ENCODE results near the gene BFSP1.

BFSP1 gene

DNA sequence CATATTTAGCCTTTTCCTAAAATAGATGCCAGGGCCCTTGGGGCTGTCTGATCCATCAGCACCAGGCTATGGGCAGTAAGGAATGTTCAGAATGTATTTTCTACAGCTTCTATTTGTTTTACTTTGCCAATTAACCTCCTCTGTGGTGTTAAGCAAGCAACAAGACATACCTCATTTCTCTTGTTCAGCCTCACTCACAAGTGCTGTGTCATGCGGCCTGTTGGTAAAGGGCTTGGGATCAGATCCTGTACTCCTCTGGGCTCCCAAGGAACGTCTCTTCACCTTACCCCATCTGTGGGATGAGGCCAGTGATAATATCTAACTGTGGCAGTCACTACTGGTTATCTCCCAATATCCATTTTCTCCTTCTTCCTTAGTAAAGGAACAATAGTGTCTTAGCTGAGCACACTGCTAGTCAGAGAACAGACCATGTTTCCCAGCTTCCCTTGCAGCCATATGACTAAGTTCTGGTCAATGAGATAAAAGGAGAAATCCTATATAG is 31.7 kb upstream of the BFSP1 start:
- no peak for TF ChIP-seq CTCF (IDR thresholded peaks at IDR 0.05)

DNA sequence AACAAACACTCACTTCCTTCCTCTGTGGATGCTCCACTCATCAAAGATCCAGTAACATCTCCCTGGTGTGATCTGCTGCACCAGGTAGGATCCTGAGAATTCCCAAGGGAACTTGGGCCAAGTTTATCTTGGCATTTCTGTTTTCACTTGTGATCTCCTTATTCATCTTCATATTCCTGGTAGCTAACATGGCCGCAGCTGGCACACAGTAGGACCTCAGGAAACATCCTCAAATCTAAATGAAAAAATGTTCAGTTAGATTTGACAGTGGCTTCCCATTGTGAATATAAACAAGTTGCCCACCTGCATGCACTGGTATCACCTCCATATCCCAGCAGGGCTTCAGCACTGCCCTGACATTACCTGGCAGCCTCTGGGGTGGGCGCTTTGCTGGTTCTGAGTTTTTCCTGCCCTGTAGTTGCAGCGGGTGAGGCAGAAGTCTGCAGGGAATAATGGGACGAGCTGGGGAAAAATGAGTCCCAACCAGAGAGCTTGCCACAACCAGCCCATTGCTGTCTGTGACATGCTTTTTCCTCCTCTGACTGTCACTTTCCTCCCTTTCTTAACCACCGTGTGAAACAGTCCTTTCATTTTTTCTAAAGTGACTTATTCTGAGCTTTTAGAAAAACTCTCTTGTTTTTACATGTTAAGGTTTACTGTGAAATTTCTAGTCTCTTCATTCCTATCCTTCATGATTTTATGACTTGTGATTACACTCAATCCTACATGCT is 29.3 kb upstream of the BFSP1 start:
- no peak for TF ChIP-seq CTCF (IDR thresholded peaks at IDR 0.05)

DNA sequence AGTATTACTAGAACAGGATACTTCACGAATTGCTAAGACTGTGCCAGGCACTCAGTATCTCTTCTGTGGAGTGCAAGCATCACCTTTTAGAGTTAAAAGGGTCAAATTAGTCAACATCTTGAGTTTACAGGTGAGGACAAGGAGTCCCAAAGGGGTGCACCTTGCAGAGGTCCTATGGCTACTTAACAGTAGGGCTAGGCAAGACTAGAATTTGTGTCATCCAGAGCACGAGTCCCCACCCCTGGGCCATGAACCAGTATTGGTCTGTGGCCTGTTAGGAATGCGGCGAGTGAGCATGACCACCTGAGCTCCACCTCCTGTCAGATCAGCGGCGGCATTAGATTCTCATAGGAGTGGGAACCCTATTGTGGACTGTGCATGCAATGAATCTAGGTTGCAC is 28.2 kb upstream of the BFSP1 start:
- no peak for TF ChIP-seq CTCF (IDR thresholded peaks at IDR 0.05)

GRCh38 chr20:17558941-17559304 is 27.7 kb upstream of the BFSP1 start:
- no peak for TF ChIP-seq CTCF (IDR thresholded peaks at IDR 0.05)

GRCh38 chr20:17558154-17558940 is 27.2 kb upstream of the BFSP1 start:
- no peak for TF ChIP-seq CTCF (IDR thresholded peaks at IDR 0.05)

DNA sequence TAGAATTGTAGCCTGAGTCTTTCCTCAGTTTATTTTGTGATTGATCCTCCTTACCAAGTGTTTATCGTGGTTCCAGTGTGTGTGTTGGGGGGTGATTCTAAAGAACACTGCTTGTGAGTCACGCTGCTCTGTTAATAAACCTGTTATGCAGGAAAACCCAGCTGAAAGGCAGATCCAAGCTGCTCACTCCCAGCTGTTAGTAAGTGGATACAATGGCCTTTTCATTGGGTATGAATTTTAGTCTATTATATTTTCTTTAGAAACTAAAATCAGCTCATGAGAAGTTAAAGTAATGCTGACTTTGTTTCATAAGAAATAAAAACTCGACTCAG is 26.5 kb upstream of the BFSP1 start:
- no peak for TF ChIP-seq CTCF (IDR thresholded peaks at IDR 0.05)

- TF ChIP-seq CTCF (IDR thresholded peaks at IDR 0.05) = no peak
Measured at GRCh38 chr20:17556837-17557674, 25.9 kb upstream of the BFSP1 start.
